Measurements from ENCODE around the gene SYT8.

DNA sequence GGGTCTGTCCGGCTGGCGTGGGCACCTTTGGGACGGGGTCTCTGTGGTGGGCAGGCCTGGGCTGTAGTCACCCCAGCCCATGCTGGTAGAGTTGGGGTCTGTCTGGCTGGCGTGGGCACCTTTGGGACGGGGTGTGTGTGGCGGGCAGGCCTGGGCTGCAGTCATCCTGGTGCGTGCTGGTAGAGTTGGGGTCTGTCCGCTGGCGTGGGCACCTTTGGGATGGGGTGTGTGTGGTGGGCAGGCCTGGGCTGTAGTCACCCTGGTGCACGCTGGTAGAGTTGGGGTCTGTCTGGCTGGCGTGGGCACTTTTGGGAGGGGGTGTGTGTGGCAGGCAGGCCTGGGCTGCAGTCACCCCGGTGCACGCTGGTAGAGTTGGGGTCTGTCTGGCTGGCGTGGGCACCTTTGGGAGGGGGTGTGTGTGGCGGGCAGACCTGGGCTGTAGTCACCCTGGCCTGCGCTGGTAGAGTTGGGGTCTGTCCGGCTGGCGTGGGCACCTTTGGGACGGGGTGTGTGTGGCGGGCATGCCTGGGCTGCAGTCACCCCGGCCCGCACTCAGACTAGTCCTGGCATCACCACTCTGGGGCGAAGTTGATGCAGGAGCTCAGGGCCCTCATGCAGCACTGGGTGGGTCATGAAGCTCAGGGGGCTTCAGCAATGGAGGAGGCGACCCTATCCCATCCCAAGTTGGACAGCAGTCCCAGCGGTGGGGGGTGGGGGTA, 37.6 kb downstream of the SYT8 start:
- TF ChIP-seq POLR2A (IDR thresholded peaks at IDR 0.05; ENCODE audit: low read depth, low read length) (no peak), POLR2AphosphoS5 (IDR thresholded peaks at IDR 0.05; ENCODE audit: low read depth, low read length) (no peak), POU2F2 (IDR thresholded peaks at IDR 0.05; ENCODE audit: low read depth, low read length) (no peak), TAF1 (IDR thresholded peaks at IDR 0.05; ENCODE audit: low read depth, low read length) (no peak), PAX5 (IDR thresholded peaks at IDR 0.05; ENCODE audit: insufficient read depth, low read length, severe bottlenecking) (no peak)

Measured in GM12891 (cell line).